NCI-H1930 (cell line): ENCODE measurements around the gene BUD23.
"Not testable (repeated sequence)": the region's sequence is repeated elsewhere in the genome, so short reads cannot be mapped to it uniquely, and the experiment has no call there.

Source experiments
- DNase-seq, 2 experiments: peaks; one replicate each; lab custom pipeline; 2025; lab: John Stamatoyannopoulos, UW

The BUD23 gene

GRCh38 chr7:73719806-73720169, 36.4 kb downstream of the BUD23 start:
- no peak for DNase-seq

- not testable (repeated sequence) for DNase-seq
Measured at GRCh38 chr7:73720443-73720842, 37.0 kb downstream of the BUD23 start.

GRCh38 chr7:73721377-73721817, 38.0 kb downstream of the BUD23 start:
- no peak for DNase-seq

- DNase-seq = not testable (repeated sequence)
Measured at GRCh38 chr7:73722182-73722581, 38.8 kb downstream of the BUD23 start.

- DNase-seq = no peak
Measured at GRCh38 chr7:73722785-73723184, 39.4 kb downstream of the BUD23 start.

GRCh38 chr7:73723813-73724212, 40.4 kb downstream of the BUD23 start:
- no peak for DNase-seq

GRCh38 chr7:73726083-73726466, 42.7 kb downstream of the BUD23 start:
- DNase-seq = no peak

- no peak for DNase-seq
Measured at GRCh38 chr7:73727952-73728351, 44.6 kb downstream of the BUD23 start.

GRCh38 chr7:73728551-73728950, 45.2 kb downstream of the BUD23 start:
- no peak for DNase-seq

GRCh38 chr7:73730485-73730884, 47.1 kb downstream of the BUD23 start:
- no peak for DNase-seq

GRCh38 chr7:73732397-73732796, 49.0 kb downstream of the BUD23 start:
- DNase-seq = no peak

- peak; percentile 74 to 90 for DNase-seq
Measured at GRCh38 chr7:73734619-73735527, 51.5 kb downstream of the BUD23 start.

GRCh38 chr7:73735528-73735905, 52.1 kb downstream of the BUD23 start:
- no peak for DNase-seq

GRCh38 chr7:73736885-73737284, 53.5 kb downstream of the BUD23 start:
- no peak for DNase-seq

- DNase-seq = no peak
Measured at GRCh38 chr7:73737491-73738219, 54.3 kb downstream of the BUD23 start.

- peak in 1 of 2 experiments; percentile 54 for DNase-seq
Measured at GRCh38 chr7:73738220-73738611, 54.8 kb downstream of the BUD23 start.

GRCh38 chr7:73738612-73739386, 55.4 kb downstream of the BUD23 start, which contains the start of gene ABHD11:
Gene ABHD11 (minus strand): TSS chr7:73738802. CDS start chr7:73738770, 32 bp downstream.
- peak; percentile 96 to 98 for DNase-seq

- DNase-seq = no peak
Measured at GRCh38 chr7:73739387-73739767, 56.0 kb downstream of the BUD23 start.

GRCh38 chr7:73740212-73740611, 56.8 kb downstream of the BUD23 start:
- DNase-seq = no peak

GRCh38 chr7:73740771-73741170, 57.4 kb downstream of the BUD23 start:
- DNase-seq = peak in 1 of 2 experiments; percentile 61

- DNase-seq = peak; percentile 65 to 70
Measured at GRCh38 chr7:73741600-73741999, 58.2 kb downstream of the BUD23 start.

- no peak for DNase-seq
Measured at GRCh38 chr7:73742338-73742752, 58.9 kb downstream of the BUD23 start.
